Measurements from ENCODE around the gene ZNF385A. TPM values are rescaled to one million over a fixed set of nuclear protein-coding genes. Genes with fewer than 3 reads are reported as not detected.

The ZNF385A gene
- total and polyA plus RNA-seq, 9 of the 15 experiments (the other 6 are each of a cell fraction or from before 2014, with no cell fraction given), result 1.0 to 111 (median 7.7) TPM

- TF ChIP-seq ZNF717 (CRISPR knock-in tag; IDR thresholded peaks at IDR 0.05), result no peak
- no peak for TF ChIP-seq ESRRA (IDR thresholded peaks at IDR 0.05; ENCODE audit: borderline replicate concordance, low read depth)
- TF ChIP-seq MYNN (IDR thresholded peaks at IDR 0.05), result no peak
- no peak for TF ChIP-seq MYNN (CRISPR knock-in tag; IDR thresholded peaks at IDR 0.05)
- TF ChIP-seq ZNF695 (CRISPR knock-in tag; IDR thresholded peaks at IDR 0.05), result no peak
- TF ChIP-seq BDP1 (IDR thresholded peaks at IDR 0.05; ENCODE audit: insufficient read depth, insufficient read length), result no peak
- peak; percentile 30; the same call in 1 of the 2 replicates for TF ChIP-seq ARID1B (IDR thresholded peaks at IDR 0.05)
- TF ChIP-seq ZNF354B (CRISPR knock-in tag; IDR thresholded peaks at IDR 0.05), result no peak
- no peak for TF ChIP-seq NEUROD1 (IDR thresholded peaks at IDR 0.05; ENCODE audit: borderline replicate concordance, low read depth, low read length, partially characterized antibody)
- TF ChIP-seq ATF7 (IDR thresholded peaks at IDR 0.05), result peak; percentile 68
- TF ChIP-seq ZNF766 (CRISPR knock-in tag; conservative IDR thresholded peaks at IDR 0.05), result no peak
- TF ChIP-seq E2F1 (CRISPR knock-in tag; IDR thresholded peaks at IDR 0.05), result no peak
- no peak for TF ChIP-seq ZNF75A (CRISPR knock-in tag; IDR thresholded peaks at IDR 0.05)
- TF ChIP-seq KLF16 (IDR thresholded peaks at IDR 0.05), result no peak
- TF ChIP-seq ZNF41 (CRISPR knock-in tag; conservative IDR thresholded peaks at IDR 0.05), result no peak
- no peak for TF ChIP-seq POLR2AphosphoS2 (IDR thresholded peaks at IDR 0.05; ENCODE audit: low read length)
- no peak for TF ChIP-seq MGA (IDR thresholded peaks at IDR 0.05)
These were observed 31.4 kb downstream of the ZNF385A start (continued) for GRCh38 chr12:54352891-54353874.
